Measurements from ENCODE around the gene CEACAM6. TPM values are rescaled to one million over a fixed set of nuclear protein-coding genes. Genes with fewer than 3 reads are reported as not detected.
"Not testable (repeated sequence)": the region's sequence is repeated elsewhere in the genome, so short reads cannot be mapped to it uniquely, and the experiment has no call there.

Gene CEACAM6
- total and polyA plus RNA-seq, 12 donors: 0.03 to 0.12 (median 0.10) TPM; not detected in 9

GRCh38 chr19:41708481-41708880 lies 46.8 kb upstream of the CEACAM6 start, which contains the start of gene CEACAM5:
Gene CEACAM5 (plus strand): TSS chr19:41708626. CDS start chr19:41708732, 106 bp downstream.
- Histone ChIP-seq H3K27ac (no peak within 1 kb of the TSS), H3K36me3 (no peaks in the 10 kb centered on the region), H3K9me3 (no peaks in the 10 kb centered on the region), H3K27me3 (peaks cover 0 to 84% (median 59%) of the 10 kb centered on the region in 7 donors), H3K4me3 (no peak within 1 kb of the TSS), H3K4me1 (no peaks in the 10 kb centered on the region)
- ATAC-seq (no peak), DNase-seq (no peak)
- intact Hi-C loops (cut with DNase I): no loop called here
- 30 to 40% methylated on average over 4 of the region's 4 CpGs for WGBS, 2 donors
- no peak for TF ChIP-seq CTCF (IDR thresholded peaks at IDR 0.05)

GRCh38 chr19:41709516-41709915 lies 45.8 kb upstream of the CEACAM6 start:
- H3K4me1 ChIP-seq; ATAC-seq; intact Hi-C loops (cut with DNase I); H3K36me3 ChIP-seq; DNase-seq; H3K4me3 ChIP-seq; H3K9me3 ChIP-seq; H3K27ac ChIP-seq: not testable (repeated sequence)
- 81 to 82% methylated on average over 8 of the region's 8 CpGs for WGBS, 2 donors
- H3K27me3 ChIP-seq: peaks cover 0 to 84% (median 54%) of the 10 kb centered on the region in 7 donors

- H3K27me3 ChIP-seq: peaks cover 0 to 85% (median 57%) of the 10 kb centered on the region in 7 donors
- intact Hi-C loops (cut with DNase I): no loop called here
- no peak overlapping the region for H3K27ac ChIP-seq
- WGBS, 2 donors: 80 to 82% methylated on average over 8 of the region's 8 CpGs
- ATAC-seq (no peak), DNase-seq (no peak)
- H3K4me1 ChIP-seq: no peaks in the 10 kb centered on the region
- no peaks in the 10 kb centered on the region for H3K36me3 ChIP-seq
- no peaks in the 10 kb centered on the region for H3K9me3 ChIP-seq
- no peak overlapping the region for H3K4me3 ChIP-seq
- TF ChIP-seq CTCF (IDR thresholded peaks at IDR 0.05): no peak
Measured at GRCh38 chr19:41709951-41710645, 45.2 kb upstream of the CEACAM6 start.

- no peak for TF ChIP-seq CTCF (IDR thresholded peaks at IDR 0.05)
- intact Hi-C loops (cut with DNase I): no loop called here
- ATAC-seq: no peak
- Histone ChIP-seq H3K9me3 (no peaks in the 10 kb centered on the region), H3K4me3 (no peak overlapping the region), H3K27me3 (peaks cover 0 to 82% (median 51%) of the 10 kb centered on the region in 7 donors), H3K36me3 (no peaks in the 10 kb centered on the region), H3K4me1 (no peaks in the 10 kb centered on the region), H3K27ac (no peak overlapping the region)
- no peak for DNase-seq
- 75 to 82% methylated on average over 13 of the region's 13 CpGs for WGBS, 2 donors
Measured at GRCh38 chr19:41711376-41712261, 43.7 kb upstream of the CEACAM6 start.

Measured in heart right ventricle (tissue), 16 donors.